Upper lobe of left lung (tissue), 6 donors: ENCODE measurements around the gene ITCH. TPM values are rescaled to one million over a fixed set of nuclear protein-coding genes. Genes with fewer than 3 reads are reported as not detected.
"Not testable (repeated sequence)": the region's sequence is repeated elsewhere in the genome, so short reads cannot be mapped to it uniquely, and the experiment has no call there.

Experiments
- ATAC-seq, 2 donors: fragments of 200-7000 bp; cut with Tn5 transposase; one replicate each; pipeline ENCODE4 v1.9.1; 2022; ENCODE audit warnings: mild to moderate bottlenecking in 2 of 2, moderate library complexity in 2 of 2; ENCODE audit not compliant: low FRiP score in 2 of 2
- DNase-seq, 2 donors: peaks; one replicate each; pipeline ENCODE4 v3.0.0-alpha.2; 2019 to 2020
- H3K27ac ChIP-seq, 4 donors: fragments of 200-600 bp; sonication (generic); one replicate each; pipeline ENCODE4 v1.5.1; 2016 to 2019
- H3K27me3 ChIP-seq, 4 donors: fragments of 200-600 bp; sonication (generic); one replicate each; pipeline ENCODE4 v1.5.1; 2017 to 2019
- H3K36me3 ChIP-seq, 4 donors: fragments of 200-600 bp; sonication (generic); one replicate each; pipeline ENCODE4 v1.5.1; 2016 to 2019
- H3K4me1 ChIP-seq, 4 donors: fragments of 200-600 bp; sonication (generic); one replicate each; pipeline ENCODE4 v1.5.1; 2018 to 2019
- H3K4me3 ChIP-seq, 4 donors: fragments of 200-600 bp; sonication (generic); one replicate each; pipeline ENCODE4 v1.5.1; 2017 to 2019; ENCODE audit warnings: mild to moderate bottlenecking in 2 of 4, moderate library complexity in 1 of 4
- H3K9me3 ChIP-seq, 4 donors: fragments of 200-600 bp; sonication (generic); one replicate each; pipeline ENCODE4 v1.5.1; 2018 to 2019
- EP300 ChIP-seq, 4 donors: sonication (generic); formaldehyde crosslinking; IDR thresholded peaks; one replicate each; pipeline ENCODE4 v1.5.1; 2017; ENCODE audit warnings: antibody characterized with exemption in 4 of 4, control low read depth in 2 of 4
- POLR2A ChIP-seq, 4 donors: fragments of 450-650 bp; IDR thresholded peaks; one replicate each; pipeline ENCODE4 v1.5.1; 2016 to 2017; ENCODE audit warnings: antibody characterized with exemption in 4 of 4, mild to moderate bottlenecking in 2 of 4
- POLR2AphosphoS5 ChIP-seq, 2 donors: sonication (generic); formaldehyde crosslinking; IDR thresholded peaks; one replicate each; pipeline ENCODE4 v1.5.1; 2017; ENCODE audit warnings: antibody characterized with exemption in 2 of 2
- WGBS, 2 donors: methylation state at CpG; one replicate each; pipeline ENCODE4 v1.1.5; 2017 to 2018; 5-methylcytosine and 5-hydroxymethylcytosine counted together
- total RNA-seq, 6 donors: library from RNA; depleted of rRNA in 4 of 6; stranded (reverse); fragments of >200 nt in 4 of 6; gene quantifications; one replicate each; pipeline versions ENCODE4 v1.1.0 to v1.2.1, GENCODE V29; 2016 to 2021
- TF ChIP-seq, protein P1 (sequence below), 6 experiments: fragments of 450-650 bp in 4 of 6; fragments of 200-600 bp in 2 of 6; sonication (generic) in 2 of 6; IDR thresholded peaks; one replicate each; pipeline ENCODE4 v1.5.1; 2016 to 2019; ENCODE audit warnings: antibody characterized with exemption in 6 of 6
- donor health status: DM: no; HTN: no; CAD: no; lungs with moderate emphysema.
- donor health status: DM: no; HTN: yes; CAD: no; lungs with severe emphysema.

ITCH gene
- total RNA-seq, 6 donors from 2014 or later = 26.6 to 57.2 (median 45.5) TPM

DNA sequence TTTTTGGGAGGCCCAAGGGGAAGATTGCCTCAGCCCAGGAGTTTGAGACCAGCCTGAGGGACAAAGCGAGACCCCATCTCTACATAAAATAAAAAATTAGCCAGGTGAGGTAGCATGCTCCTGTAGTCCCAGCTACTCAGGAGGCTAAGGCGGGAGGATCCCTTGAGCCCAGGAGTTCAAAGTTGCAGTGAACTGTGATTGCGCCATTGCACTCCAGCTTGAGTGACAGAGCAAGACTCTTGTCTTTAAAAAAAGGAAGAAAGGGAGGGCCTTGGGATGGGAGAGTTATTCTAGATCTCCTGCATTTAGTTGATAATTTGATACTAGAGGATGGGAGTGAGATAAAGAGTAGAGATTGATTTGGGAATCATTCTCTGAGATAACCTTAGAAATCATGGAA lies 68.1 kb downstream of the ITCH start:
- H3K4me1 ChIP-seq = no peaks in the 10 kb centered on the region
- H3K9me3 ChIP-seq = no peaks in the 10 kb centered on the region
- DNase-seq (no peak), ATAC-seq (no peak)
- H3K27me3 ChIP-seq = no peaks in the 10 kb centered on the region
- WGBS, 2 donors = 97 to 98% methylated on average over 3 of the region's 3 CpGs
- no peak overlapping the region for H3K27ac ChIP-seq
- peaks cover 0 to 34% (median 7%) of the 10 kb centered on the region in 4 donors for H3K36me3 ChIP-seq
- TF ChIP-seq POLR2A (IDR thresholded peaks at IDR 0.05) (no peak), EP300 (IDR thresholded peaks at IDR 0.05) (no peak), POLR2AphosphoS5 (IDR thresholded peaks at IDR 0.05) (no peak)
- TF ChIP-seq, protein P1, sequence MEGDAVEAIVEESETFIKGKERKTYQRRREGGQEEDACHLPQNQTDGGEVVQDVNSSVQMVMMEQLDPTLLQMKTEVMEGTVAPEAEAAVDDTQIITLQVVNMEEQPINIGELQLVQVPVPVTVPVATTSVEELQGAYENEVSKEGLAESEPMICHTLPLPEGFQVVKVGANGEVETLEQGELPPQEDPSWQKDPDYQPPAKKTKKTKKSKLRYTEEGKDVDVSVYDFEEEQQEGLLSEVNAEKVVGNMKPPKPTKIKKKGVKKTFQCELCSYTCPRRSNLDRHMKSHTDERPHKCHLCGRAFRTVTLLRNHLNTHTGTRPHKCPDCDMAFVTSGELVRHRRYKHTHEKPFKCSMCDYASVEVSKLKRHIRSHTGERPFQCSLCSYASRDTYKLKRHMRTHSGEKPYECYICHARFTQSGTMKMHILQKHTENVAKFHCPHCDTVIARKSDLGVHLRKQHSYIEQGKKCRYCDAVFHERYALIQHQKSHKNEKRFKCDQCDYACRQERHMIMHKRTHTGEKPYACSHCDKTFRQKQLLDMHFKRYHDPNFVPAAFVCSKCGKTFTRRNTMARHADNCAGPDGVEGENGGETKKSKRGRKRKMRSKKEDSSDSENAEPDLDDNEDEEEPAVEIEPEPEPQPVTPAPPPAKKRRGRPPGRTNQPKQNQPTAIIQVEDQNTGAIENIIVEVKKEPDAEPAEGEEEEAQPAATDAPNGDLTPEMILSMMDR (IDR thresholded peaks at IDR 0.05) = no peak
- no peak overlapping the region for H3K4me3 ChIP-seq

DNA sequence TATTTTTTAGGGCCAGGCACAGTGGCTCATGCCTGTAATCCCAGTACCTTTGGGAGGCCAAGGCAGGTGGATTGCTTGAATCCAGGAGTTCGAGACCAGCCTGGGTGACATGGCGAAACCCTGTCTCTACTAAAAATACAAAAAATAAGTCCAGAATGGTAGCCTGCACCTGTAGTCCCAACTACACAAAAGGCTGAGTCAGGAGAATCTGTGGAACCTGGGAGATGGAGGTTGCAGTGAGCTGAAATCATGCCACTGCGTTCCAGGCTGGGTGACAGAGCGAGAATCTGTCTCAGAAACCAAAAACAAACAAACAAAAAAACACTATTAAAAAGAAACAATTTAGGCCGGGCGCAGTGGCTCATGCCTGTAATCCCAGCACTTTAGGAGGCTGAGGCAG lies 69.6 kb downstream of the ITCH start:
- H3K4me1 ChIP-seq, H3K9me3 ChIP-seq, H3K27me3 ChIP-seq, DNase-seq, H3K4me3 ChIP-seq, ATAC-seq, H3K27ac ChIP-seq: not testable (repeated sequence)
- H3K36me3 ChIP-seq = peaks cover 0 to 25% (median 5%) of the 10 kb centered on the region in 4 donors
- WGBS, 2 donors = 93 to 98% methylated on average over 6 of the region's 6 CpGs

DNA sequence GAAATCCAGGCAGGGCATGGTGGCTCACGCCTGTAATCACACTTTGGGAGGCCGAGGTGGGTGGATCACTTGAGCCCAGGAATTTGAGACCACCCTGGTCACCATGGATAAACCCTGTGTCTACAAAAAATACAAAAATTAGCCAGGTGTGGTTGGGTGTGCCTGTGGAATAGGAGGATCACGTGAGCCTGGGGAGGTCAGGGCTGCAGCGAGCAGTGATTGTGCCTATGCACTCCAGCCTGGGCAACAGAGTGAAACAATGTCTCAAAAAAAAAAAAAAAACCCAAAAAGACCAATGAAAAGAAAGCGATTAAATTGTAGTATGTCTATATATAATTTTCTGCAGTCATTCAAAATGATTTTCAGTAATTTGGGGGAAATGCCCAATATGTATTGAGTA lies 70.3 kb downstream of the ITCH start:
- no peak for DNase-seq
- H3K27ac ChIP-seq = no peak overlapping the region
- no peak for TF ChIP-seq POLR2AphosphoS5 (IDR thresholded peaks at IDR 0.05)
- TF ChIP-seq POLR2A (IDR thresholded peaks at IDR 0.05) = no peak
- TF ChIP-seq EP300 (IDR thresholded peaks at IDR 0.05) = no peak
- TF ChIP-seq, protein P1 (IDR thresholded peaks at IDR 0.05) = no peak
- no peak for ATAC-seq
- WGBS, 2 donors = 96 to 98% methylated on average over 5 of the region's 5 CpGs
- no peak overlapping the region for H3K4me3 ChIP-seq
- peaks cover 0 to 19% (median 9%) of the 10 kb centered on the region in 4 donors for H3K36me3 ChIP-seq
- no peaks in the 10 kb centered on the region for H3K9me3 ChIP-seq
- peaks cover 0 to 9% (median 3%) of the 10 kb centered on the region in 4 donors for H3K4me1 ChIP-seq
- H3K27me3 ChIP-seq = no peaks in the 10 kb centered on the region

DNA sequence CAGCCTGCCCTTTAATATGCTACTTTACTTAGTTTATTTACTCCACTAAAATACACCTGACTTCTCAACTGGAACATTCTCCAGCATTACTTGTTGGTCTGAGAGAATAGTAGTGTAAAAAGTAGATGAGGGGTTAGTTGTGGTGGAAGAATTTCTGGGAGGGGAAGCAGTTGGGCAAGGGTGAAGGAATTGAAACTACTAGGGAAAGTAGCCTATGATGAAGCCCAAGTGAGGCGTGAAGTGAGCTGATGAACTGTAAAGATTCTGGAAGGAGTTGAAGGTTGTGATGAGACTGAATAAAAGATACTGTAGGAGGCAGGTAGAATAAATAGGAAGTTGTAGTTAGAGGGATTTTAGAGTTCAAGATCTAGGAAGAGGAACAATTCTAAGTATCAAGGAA lies 72.5 kb downstream of the ITCH start:
- no peak overlapping the region for H3K4me3 ChIP-seq
- 86 to 93% methylated on average over 1 of the region's 1 CpG for WGBS, 2 donors
- no peak for DNase-seq
- H3K4me1 ChIP-seq = peaks cover 0 to 9% (median 3%) of the 10 kb centered on the region in 4 donors
- no peak for ATAC-seq
- H3K27me3 ChIP-seq = no peaks in the 10 kb centered on the region
- no peaks in the 10 kb centered on the region for H3K9me3 ChIP-seq
- TF ChIP-seq, protein P1 (IDR thresholded peaks at IDR 0.05) = no peak
- TF ChIP-seq POLR2AphosphoS5 (IDR thresholded peaks at IDR 0.05) (no peak), EP300 (IDR thresholded peaks at IDR 0.05) (no peak), POLR2A (IDR thresholded peaks at IDR 0.05) (no peak)
- H3K27ac ChIP-seq = no peak overlapping the region
- peaks cover 8 to 30% (median 18%) of the 10 kb centered on the region in 4 donors for H3K36me3 ChIP-seq

DNA sequence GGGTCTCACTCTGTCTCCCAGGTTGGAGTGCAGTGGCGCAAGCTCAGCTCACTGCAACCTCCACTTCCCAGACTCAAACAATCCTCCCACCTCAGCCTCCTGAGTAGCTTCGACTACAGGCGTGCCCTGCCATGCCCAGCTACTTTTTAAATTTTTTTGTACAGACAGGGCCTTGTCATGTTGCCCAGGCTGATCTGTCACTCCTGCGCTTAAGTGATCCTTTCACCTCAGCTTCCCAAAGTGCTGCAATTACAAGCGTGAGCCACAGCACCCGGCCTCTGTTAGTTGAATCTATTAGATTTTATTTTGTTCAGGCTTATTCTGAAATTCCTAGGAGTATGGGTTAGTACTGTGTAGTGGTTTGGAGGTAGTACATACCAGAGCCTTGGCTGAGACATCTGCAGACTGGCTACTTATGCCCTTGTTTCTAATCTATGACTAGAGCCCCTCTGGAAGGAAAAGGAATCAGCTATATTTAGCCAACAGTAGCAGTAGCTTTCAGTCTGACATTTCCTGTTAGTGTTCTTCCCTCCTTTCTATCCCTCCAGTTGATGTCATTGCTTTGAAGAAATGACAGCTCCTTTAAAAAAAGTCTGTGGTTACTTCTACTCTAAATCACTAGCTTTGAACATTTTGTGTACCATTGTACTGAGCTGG lies 74.4 kb downstream of the ITCH start:
- TF ChIP-seq POLR2AphosphoS5 (IDR thresholded peaks at IDR 0.05) = no peak
- no peak for TF ChIP-seq EP300 (IDR thresholded peaks at IDR 0.05)
- no peak for TF ChIP-seq POLR2A (IDR thresholded peaks at IDR 0.05)
- DNase-seq (no peak), ATAC-seq (no peak)
- Histone ChIP-seq H3K9me3 (no peaks in the 10 kb centered on the region), H3K27me3 (no peaks in the 10 kb centered on the region), H3K4me1 (peaks cover 0 to 9% (median 3%) of the 10 kb centered on the region in 4 donors), H3K27ac (peak overlapping the region in 1 of 4 donors; percentile 49), H3K4me3 (no peak overlapping the region), H3K36me3 (peaks cover 17 to 46% (median 34%) of the 10 kb centered on the region in 4 donors)
- WGBS, 2 donors = 66 to 88% methylated on average over 6 of the region's 6 CpGs

DNA sequence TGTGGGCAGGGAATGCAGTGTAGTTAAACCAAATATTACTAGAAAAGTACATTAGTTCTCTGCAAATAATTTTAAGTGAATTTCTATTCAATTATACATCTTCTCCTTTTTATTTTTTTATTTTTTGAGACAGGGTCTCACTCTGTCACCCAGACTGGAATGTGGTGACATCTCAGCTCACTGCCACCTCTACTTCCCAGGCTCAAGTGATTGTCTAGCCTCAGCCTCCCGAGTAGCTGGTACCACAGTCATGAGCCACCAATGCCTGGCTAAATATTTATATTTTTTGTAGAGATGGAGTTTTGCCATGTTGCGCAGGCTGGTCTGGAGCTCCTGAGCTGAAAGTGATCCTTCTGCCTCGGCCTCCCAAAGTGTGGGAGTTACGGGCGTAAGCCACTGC lies 76.1 kb downstream of the ITCH start:
- Histone ChIP-seq H3K36me3 (peaks cover 21 to 59% (median 47%) of the 10 kb centered on the region in 4 donors), H3K4me3 (no peak overlapping the region), H3K27me3 (no peaks in the 10 kb centered on the region), H3K4me1 (peaks cover 0 to 9% (median 3%) of the 10 kb centered on the region in 4 donors), H3K27ac (no peak overlapping the region), H3K9me3 (no peaks in the 10 kb centered on the region)
- no peak for TF ChIP-seq POLR2AphosphoS5 (IDR thresholded peaks at IDR 0.05)
- no peak for TF ChIP-seq POLR2A (IDR thresholded peaks at IDR 0.05)
- DNase-seq (no peak), ATAC-seq (no peak)
- WGBS, 2 donors = 91 to 93% methylated on average over 5 of the region's 5 CpGs

DNA sequence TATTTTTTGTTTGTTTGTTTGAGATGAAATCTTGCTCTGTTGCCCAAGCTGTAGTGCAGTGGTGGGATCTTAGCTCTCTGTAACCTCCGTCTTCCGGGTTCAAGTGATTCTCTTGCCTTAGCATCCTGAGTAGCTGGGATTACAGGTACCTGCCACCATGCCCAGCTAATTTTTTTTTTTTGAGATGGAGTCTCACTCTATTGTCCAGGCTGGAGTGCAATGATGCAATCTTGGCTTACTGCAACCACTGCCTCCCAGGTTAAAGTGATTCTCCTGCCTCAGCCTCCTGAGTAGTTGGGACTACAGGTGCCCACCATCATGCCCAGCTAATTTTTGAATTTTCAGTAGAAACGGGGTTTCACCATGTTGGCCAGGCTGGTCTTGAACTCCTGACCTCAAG lies 78.3 kb downstream of the ITCH start:
- not testable (repeated sequence) for H3K27ac ChIP-seq, H3K27me3 ChIP-seq, H3K4me3 ChIP-seq, H3K4me1 ChIP-seq, ATAC-seq, H3K9me3 ChIP-seq, DNase-seq
- peaks cover 28 to 81% (median 66%) of the 10 kb centered on the region in 4 donors for H3K36me3 ChIP-seq
- 98 to 99% methylated on average over 3 of the region's 3 CpGs for WGBS, 2 donors
